Measurements from ENCODE around the gene NR4A1. TPM values are rescaled to one million over a fixed set of nuclear protein-coding genes. Genes with fewer than 3 reads are reported as not detected.

Gene NR4A1
- total RNA-seq, 1 experiment from 2014 or later = 25.8 TPM

GRCh38 chr12:52024845-52025230 is 26.4 kb upstream of the NR4A1 start:
- H2BK12ac ChIP-seq (ENCODE audit: insufficient read length, low read depth, low read length) = no peak overlapping the region
- no peak overlapping the region for H3T11ph ChIP-seq (ENCODE audit: low read length)
- no peak overlapping the region for H2BK20ac ChIP-seq (ENCODE audit: low read depth, low read length, poor library complexity, severe bottlenecking)
- no peak overlapping the region for H2AK5ac ChIP-seq (ENCODE audit: insufficient read length, low read length)
- no peak overlapping the region for H4K91ac ChIP-seq (ENCODE audit: insufficient read length, low read depth, low read length)
- H3K27me3 ChIP-seq (ENCODE audit: insufficient read depth, low read length) = peaks cover 5% of the 10 kb centered on the region; the same call in 1 of the 2 replicates
- H2BK15ac ChIP-seq (ENCODE audit: low read depth, low read length) = no peak overlapping the region
- Mint-ChIP-seq H3K27ac (no peak overlapping the region), H3K27me3 (ENCODE audit: low read depth) (peaks cover 55% of the 10 kb centered on the region), H3K9me3 (no peaks in the 10 kb centered on the region; a peak in 1 of 5 replicates), H3K36me3 (ENCODE audit: insufficient read depth in 1 of 3, low read depth in 3 of 3) (no peaks in the 10 kb centered on the region; a peak in 1 of 7 replicates), H3K4me3 (peak overlapping the region in 1 of 2 experiments; percentile 37; a peak in 1 of 5 replicates), H3K4me1 (peaks cover 28 to 41% of the 10 kb centered on the region in 2 experiments)
- TF ChIP-seq CTCF (conservative IDR thresholded peaks at IDR 0.05) = no peak
- no peak overlapping the region for H2BK120ac ChIP-seq (ENCODE audit: low read depth, low read length, poor library complexity, severe bottlenecking)
- H3K18ac ChIP-seq (ENCODE audit: insufficient read length, low read depth, low read length) = no peak overlapping the region
- DNase-seq = no peak
- no peak overlapping the region for H2AFZ ChIP-seq (ENCODE audit: low read length)
- no peaks in the 10 kb centered on the region for H3K79me2 ChIP-seq (ENCODE audit: insufficient read depth, low read length)
- no peak overlapping the region for H3K14ac ChIP-seq (ENCODE audit: insufficient read depth, low read length)
- no peak overlapping the region for H4K8ac ChIP-seq (replicated peaks; ENCODE audit: insufficient read length, low read depth, low read length)
- no peaks in the 10 kb centered on the region for H3K79me1 ChIP-seq (ENCODE audit: insufficient read depth, low read depth, low read length, poor library complexity, severe bottlenecking)
- peaks cover 16% of the 10 kb centered on the region for H3K23me2 ChIP-seq (ENCODE audit: insufficient read length, low read depth, low read length, poor library complexity, severe bottlenecking)
- H4K5ac ChIP-seq (ENCODE audit: insufficient read length, low read depth, low read length) = no peak overlapping the region
- no peak overlapping the region for H3K23ac ChIP-seq (ENCODE audit: insufficient read length, low read depth, low read length)
- H4K20me1 ChIP-seq (ENCODE audit: control insufficient read depth, insufficient read depth, insufficient read length) = no peaks in the 10 kb centered on the region
- H3K4me1 ChIP-seq (ENCODE audit: insufficient read depth, low read length) = peaks cover 5% of the 10 kb centered on the region
- no peak overlapping the region for H2BK5ac ChIP-seq (ENCODE audit: insufficient read length, low read length)
- no peak overlapping the region for H3K4ac ChIP-seq (ENCODE audit: low read depth, low read length)
- H3K9ac ChIP-seq (ENCODE audit: extremely low read depth, insufficient read length, low read length) = no peak overlapping the region
- no peak overlapping the region for H3K56ac ChIP-seq (ENCODE audit: insufficient read length, low read depth, low read length)
- WGBS (ENCODE audit: extremely low coverage, insufficient read length, low lambda C conversion rate) = no CpG with 5 or more reads among the region's 15 CpGs
- H3K9me3 ChIP-seq (ENCODE audit: control insufficient read depth, low read depth, low read length) = no peaks in the 10 kb centered on the region
- H3K4me2 ChIP-seq (ENCODE audit: insufficient read depth, insufficient read length, low read length) = no peak overlapping the region
- no peak overlapping the region for H3K27ac ChIP-seq (ENCODE audit: insufficient read length, low read depth, low read length)

Measured in H9 (cell line).